Measurements from ENCODE around the gene UGT1A7.

The UGT1A7 gene

DNA sequence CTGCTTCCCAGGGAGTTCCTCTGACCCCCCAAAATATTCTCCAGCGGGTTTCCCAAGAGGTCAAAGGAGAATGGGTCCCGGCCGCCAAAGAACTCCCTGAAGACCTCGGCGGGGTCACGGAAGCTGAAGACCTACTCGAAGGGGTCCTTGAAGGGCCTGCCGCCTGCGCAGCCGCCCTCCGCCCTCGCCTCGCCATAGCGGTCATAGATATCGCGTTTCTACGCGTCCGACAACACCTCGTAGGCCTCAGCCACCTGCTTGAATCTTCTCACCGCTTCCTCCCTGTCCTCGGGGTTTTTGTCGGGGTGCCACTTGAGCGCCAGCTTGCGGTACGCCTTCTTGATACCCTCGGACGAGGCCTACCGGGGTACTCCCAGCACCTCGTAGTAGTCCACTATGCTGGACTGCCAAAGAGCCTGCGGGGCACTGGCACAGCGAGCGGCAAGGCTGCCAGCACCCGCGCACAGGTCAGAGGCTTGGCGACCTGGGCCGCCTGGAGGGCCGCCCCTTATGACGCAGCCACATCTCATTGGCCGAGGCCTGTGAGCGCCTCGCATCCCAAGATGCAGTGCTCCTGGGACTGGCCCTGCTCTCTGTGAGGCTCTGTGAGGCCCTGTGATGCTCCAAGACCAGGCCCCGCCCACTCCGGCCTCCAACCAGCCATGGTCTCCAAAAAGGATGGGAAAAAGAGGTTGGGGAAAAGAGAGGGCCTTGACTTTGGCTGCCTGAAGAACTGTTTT is 73.3 kb downstream of the UGT1A7 start:
- no peak for DNase-seq (ENCODE audit: extremely low read depth, low read depth)
- H3K4me3 ChIP-seq (replicated peaks; ENCODE audit: low read depth, low read length), result no peak overlapping the region
- no peak for TF ChIP-seq CTCF (IDR thresholded peaks at IDR 0.05; ENCODE audit: low read depth, low read length, missing control alignments)

DNA sequence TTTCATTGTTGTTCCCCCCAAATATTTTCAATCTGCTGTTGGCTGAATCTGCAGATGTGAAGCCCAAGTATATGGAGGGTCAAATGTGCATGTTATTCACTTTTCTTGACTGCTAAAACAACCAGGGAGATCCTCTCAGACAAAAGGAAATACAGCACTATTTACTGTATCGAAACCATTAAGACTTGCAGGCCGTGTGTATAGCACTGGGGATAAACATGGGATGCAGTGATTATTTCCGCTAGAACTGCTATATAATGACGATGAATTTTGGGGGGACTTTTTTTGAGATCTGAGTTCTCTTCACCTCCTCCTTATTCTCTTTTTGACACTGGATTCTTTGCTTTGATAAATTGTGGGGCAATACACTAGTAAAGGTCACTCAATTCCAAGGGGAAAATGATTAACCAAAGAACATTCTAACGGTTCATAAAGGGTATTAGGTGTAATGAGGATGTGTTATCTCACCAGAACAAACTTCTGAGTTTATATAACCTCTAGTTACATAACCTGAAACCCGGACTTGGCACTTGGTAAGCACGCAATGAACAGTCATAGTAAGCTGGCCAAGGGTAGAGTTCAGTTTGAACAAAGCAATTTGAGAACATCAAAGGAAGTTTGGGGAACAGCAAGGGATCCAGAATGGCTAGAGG is 74.9 kb downstream of the UGT1A7 start:
- no peak overlapping the region for H3K4me3 ChIP-seq (replicated peaks; ENCODE audit: low read depth, low read length)
- DNase-seq (ENCODE audit: extremely low read depth, low read depth), result no peak
- TF ChIP-seq CTCF (IDR thresholded peaks at IDR 0.05; ENCODE audit: low read depth, low read length, missing control alignments), result no peak

- DNase-seq (ENCODE audit: extremely low read depth, low read depth), result no peak
- TF ChIP-seq CTCF (IDR thresholded peaks at IDR 0.05; ENCODE audit: low read depth, low read length, missing control alignments), result no peak
- H3K4me3 ChIP-seq (replicated peaks; ENCODE audit: low read depth, low read length), result no peak overlapping the region
These were observed 76.4 kb downstream of the UGT1A7 start for GRCh38 chr2:233758141-233758540.

- H3K4me3 ChIP-seq (replicated peaks; ENCODE audit: low read depth, low read length), result no peak overlapping the region
- no peak for DNase-seq (ENCODE audit: extremely low read depth, low read depth)
- no peak for TF ChIP-seq CTCF (IDR thresholded peaks at IDR 0.05; ENCODE audit: low read depth, low read length, missing control alignments)
These were observed 77.1 kb downstream of the UGT1A7 start for GRCh38 chr2:233758849-233759248.

GRCh38 chr2:233760043-233760442 is 78.3 kb downstream of the UGT1A7 start, which contains the start of gene UGT1A1:
Gene UGT1A1, plus strand, starts transcription at chr2:233760270. Its CDS starts 18 bp downstream, at chr2:233760288.
- H3K4me3 ChIP-seq (replicated peaks; ENCODE audit: low read depth, low read length), result no peak within 1 kb of the TSS
- DNase-seq (ENCODE audit: extremely low read depth, low read depth), result no peak
- TF ChIP-seq CTCF (IDR thresholded peaks at IDR 0.05; ENCODE audit: low read depth, low read length, missing control alignments), result no peak

DNA sequence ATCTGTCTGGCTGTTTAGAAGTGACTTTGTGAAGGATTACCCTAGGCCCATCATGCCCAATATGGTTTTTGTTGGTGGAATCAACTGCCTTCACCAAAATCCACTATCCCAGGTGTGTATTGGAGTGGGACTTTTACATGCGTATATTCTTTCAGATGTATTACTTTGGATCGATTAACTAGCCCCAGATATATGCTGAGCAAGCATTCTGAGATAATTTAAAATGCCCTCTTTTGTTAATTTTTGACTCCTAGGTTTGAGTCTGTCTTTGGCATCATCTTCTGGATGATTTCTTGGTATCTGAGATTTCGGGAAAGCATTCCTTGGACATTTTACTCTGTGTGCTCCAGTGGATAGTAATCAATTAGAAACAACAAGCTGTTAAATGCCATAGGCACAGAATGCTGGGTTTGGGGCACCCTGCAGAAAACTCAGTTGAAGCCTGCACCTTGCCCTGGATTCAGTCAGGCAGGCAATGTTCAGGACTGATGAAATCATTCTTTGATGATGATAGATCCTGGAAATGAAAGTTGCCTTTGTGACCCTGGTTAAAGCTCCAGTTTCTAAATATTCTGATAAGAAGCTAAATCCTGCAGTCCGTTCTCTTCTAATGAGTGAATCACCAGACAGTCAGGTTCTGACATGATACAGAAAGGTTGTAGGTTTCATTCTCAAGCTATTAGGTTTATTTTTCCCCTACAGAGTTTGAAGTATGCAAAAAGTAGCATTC is 79.5 kb downstream of the UGT1A7 start:
- DNase-seq (ENCODE audit: extremely low read depth, low read depth), result no peak
- no peak for TF ChIP-seq CTCF (IDR thresholded peaks at IDR 0.05; ENCODE audit: low read depth, low read length, missing control alignments)
- no peak overlapping the region for H3K4me3 ChIP-seq (replicated peaks; ENCODE audit: low read depth, low read length)
